ENCODE data around the gene IRF2BP1. TPM values are rescaled to one million over a fixed set of nuclear protein-coding genes. Genes with fewer than 3 reads are reported as not detected.
A peak's percentile ranks its signal among the peaks of the same experiment; 100 is the strongest.

Gene IRF2BP1
- total RNA-seq, 1 experiment from 2014 or later: 29.7 TPM

DNA sequence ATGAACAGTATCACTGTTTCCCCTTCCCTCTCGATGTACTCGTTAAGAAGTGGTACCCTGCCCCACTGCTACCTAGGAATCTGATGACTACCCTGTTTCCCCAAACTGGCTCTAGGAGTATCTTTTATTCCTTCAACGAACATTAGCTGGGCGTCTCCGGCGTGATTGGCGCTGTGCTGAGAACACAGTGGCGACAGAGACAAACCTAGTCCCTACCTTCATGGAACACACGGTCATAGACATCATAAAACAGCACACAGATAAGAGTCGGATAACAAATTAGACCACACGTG, 23.7 kb downstream of the IRF2BP1 start:
- Histone ChIP-seq H3K36me3 (ENCODE audit: insufficient read depth, low read length, poor library complexity, severe bottlenecking) (peaks cover 14% of the 10 kb centered on the region), H3K4me1 (ENCODE audit: insufficient read depth, low read length, poor library complexity, severe bottlenecking) (peaks cover 6% of the 10 kb centered on the region), H3K9me3 (ENCODE audit: low read depth, low read length, poor library complexity, severe bottlenecking) (no peaks in the 10 kb centered on the region), H3K27ac (ENCODE audit: low read depth, low read length, poor library complexity, severe bottlenecking) (peak overlapping the region; percentile 91), H3K27me3 (replicated peaks; ENCODE audit: insufficient read depth, low read depth, low read length, poor library complexity) (peaks cover 40% of the 10 kb centered on the region), H3K4me3 (ENCODE audit: low read depth, low read length, poor library complexity, severe bottlenecking) (peak overlapping the region; percentile 67)
- BruUV-seq (replicated peaks): no TSS peak
- POLR2A ChIA-PET (ENCODE audit: low non-redundant PET): interaction anchor here (0.6 kb wide), 1 partner anchor 779 kb away, joined by 5 read pairs; no protein-coding TSS in a partner anchor
- TF ChIP-seq, protein P1, sequence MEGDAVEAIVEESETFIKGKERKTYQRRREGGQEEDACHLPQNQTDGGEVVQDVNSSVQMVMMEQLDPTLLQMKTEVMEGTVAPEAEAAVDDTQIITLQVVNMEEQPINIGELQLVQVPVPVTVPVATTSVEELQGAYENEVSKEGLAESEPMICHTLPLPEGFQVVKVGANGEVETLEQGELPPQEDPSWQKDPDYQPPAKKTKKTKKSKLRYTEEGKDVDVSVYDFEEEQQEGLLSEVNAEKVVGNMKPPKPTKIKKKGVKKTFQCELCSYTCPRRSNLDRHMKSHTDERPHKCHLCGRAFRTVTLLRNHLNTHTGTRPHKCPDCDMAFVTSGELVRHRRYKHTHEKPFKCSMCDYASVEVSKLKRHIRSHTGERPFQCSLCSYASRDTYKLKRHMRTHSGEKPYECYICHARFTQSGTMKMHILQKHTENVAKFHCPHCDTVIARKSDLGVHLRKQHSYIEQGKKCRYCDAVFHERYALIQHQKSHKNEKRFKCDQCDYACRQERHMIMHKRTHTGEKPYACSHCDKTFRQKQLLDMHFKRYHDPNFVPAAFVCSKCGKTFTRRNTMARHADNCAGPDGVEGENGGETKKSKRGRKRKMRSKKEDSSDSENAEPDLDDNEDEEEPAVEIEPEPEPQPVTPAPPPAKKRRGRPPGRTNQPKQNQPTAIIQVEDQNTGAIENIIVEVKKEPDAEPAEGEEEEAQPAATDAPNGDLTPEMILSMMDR (conservative IDR thresholded peaks at IDR 0.05; ENCODE audit: low read depth, low read length): no peak
- no peak for TF ChIP-seq EZH2 (IDR thresholded peaks at IDR 0.05; ENCODE audit: borderline replicate concordance, low read depth, low read length, poor library complexity, severe bottlenecking)
- DNase-seq (ENCODE audit: low spot score): no peak
- CTCF ChIA-PET: interaction anchor here (1.9 kb wide), 1 partner anchor 45 kb away, joined by 7 read pairs; no protein-coding TSS in a partner anchor
- intact Hi-C loops (cut with micrococcal nuclease; ENCODE audit: unreplicated experiment): no loop called here

DNA sequence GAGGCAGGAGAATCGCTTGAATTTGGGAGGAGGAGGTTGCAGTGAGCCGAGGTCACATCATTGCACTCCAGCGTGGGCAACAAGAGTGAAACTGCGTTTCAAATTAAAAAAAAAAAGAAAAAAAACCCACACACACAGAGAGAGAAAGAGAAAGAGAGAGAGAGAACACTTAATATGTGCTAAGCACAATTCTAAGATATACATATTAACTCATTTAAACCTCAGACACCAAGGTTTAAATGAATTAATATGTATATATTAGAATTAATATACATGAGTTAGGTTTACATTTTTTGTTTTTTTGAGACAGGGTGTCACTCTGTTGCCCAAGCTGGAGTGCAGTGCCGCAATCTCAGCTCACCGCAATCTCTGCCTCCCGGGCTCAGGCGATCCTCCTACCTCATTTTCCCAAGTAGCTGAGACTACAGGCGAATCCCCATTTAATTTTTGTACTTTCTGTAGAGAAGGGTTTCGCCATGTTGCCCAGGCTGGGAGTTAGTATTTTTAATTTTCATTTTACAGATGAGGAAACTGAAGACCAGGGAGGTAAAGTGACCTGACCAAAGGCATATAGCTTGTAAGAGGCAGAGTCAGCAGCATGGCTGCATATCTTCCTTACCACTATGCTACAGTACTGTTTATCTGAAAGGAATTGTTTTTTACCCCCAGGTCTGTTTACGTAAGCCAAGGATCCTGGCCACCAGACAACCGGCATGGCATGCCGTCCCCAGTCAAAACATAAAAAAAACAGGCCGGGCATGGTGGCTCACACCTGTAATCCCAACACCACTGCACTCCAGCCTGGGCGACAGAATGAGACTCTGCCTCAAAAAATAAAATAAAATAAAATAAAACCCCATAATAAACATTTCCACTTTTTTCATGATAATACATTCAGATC, 25.3 kb downstream of the IRF2BP1 start:
- no TSS peak for BruUV-seq (replicated peaks)
- peaks cover 6% of the 10 kb centered on the region for H3K4me1 ChIP-seq (ENCODE audit: insufficient read depth, low read length, poor library complexity, severe bottlenecking)
- POLR2A ChIA-PET (ENCODE audit: low non-redundant PET): interaction anchor here (0.7 kb wide), 1 partner anchor 10 kb away, joined by 6 read pairs; no protein-coding TSS in a partner anchor
- H3K36me3 ChIP-seq (ENCODE audit: insufficient read depth, low read length, poor library complexity, severe bottlenecking): peaks cover 17% of the 10 kb centered on the region
- CTCF ChIA-PET: no interaction called here
- DNase-seq (ENCODE audit: low spot score): no peak
- no peak overlapping the region for H3K27ac ChIP-seq (ENCODE audit: low read depth, low read length, poor library complexity, severe bottlenecking)
- no peak overlapping the region for H3K4me3 ChIP-seq (ENCODE audit: low read depth, low read length, poor library complexity, severe bottlenecking)
- no peak for TF ChIP-seq EZH2 (IDR thresholded peaks at IDR 0.05; ENCODE audit: borderline replicate concordance, low read depth, low read length, poor library complexity, severe bottlenecking)
- TF ChIP-seq, protein P1 (conservative IDR thresholded peaks at IDR 0.05; ENCODE audit: low read depth, low read length): no peak
- intact Hi-C loops (cut with micrococcal nuclease; ENCODE audit: unreplicated experiment): no loop called here
- H3K9me3 ChIP-seq (ENCODE audit: low read depth, low read length, poor library complexity, severe bottlenecking): no peaks in the 10 kb centered on the region
- peaks cover 24% of the 10 kb centered on the region for H3K27me3 ChIP-seq (replicated peaks; ENCODE audit: insufficient read depth, low read depth, low read length, poor library complexity)

DNA sequence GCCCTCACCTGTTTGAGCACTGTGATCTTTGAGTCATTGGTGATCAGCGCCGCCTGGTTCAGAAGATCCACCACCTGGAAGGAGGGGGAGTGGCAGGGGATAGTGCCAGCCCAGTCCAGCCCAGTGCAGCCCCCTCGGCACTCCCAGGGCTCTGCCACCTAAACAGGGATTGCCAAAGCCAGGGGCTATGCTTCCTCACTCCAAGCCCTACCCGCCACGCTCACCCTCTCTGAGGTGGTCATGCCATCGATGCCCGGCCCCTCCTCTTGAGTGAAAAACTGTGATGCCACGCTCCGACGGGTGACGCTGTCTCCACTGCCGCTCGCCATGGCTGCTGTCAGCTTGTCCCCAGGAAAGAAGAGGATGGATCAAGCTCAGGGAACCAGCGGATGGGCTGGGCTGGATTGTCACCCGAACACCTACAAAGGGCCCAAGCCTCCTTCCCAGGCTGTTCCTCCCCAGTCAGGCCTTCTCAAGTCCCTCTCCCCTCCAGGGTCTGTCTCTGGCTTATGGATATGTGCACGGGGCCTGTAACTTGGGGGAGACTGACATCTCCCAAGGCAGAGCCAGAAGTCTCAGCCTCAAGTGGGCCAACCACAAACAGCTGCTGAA, 31.7 kb downstream of the IRF2BP1 start:
- no peak overlapping the region for H3K4me3 ChIP-seq (ENCODE audit: low read depth, low read length, poor library complexity, severe bottlenecking)
- H3K27me3 ChIP-seq (replicated peaks; ENCODE audit: insufficient read depth, low read depth, low read length, poor library complexity): no peaks in the 10 kb centered on the region
- intact Hi-C loops (cut with micrococcal nuclease; ENCODE audit: unreplicated experiment): no loop called here
- no peaks in the 10 kb centered on the region for H3K9me3 ChIP-seq (ENCODE audit: low read depth, low read length, poor library complexity, severe bottlenecking)
- POLR2A ChIA-PET (ENCODE audit: low non-redundant PET): no interaction called here
- DNase-seq (ENCODE audit: low spot score): no peak
- BruUV-seq (replicated peaks): no TSS peak
- no peak overlapping the region for H3K27ac ChIP-seq (ENCODE audit: low read depth, low read length, poor library complexity, severe bottlenecking)
- no peaks in the 10 kb centered on the region for H3K4me1 ChIP-seq (ENCODE audit: insufficient read depth, low read length, poor library complexity, severe bottlenecking)
- CTCF ChIA-PET: no interaction called here
- H3K36me3 ChIP-seq (ENCODE audit: insufficient read depth, low read length, poor library complexity, severe bottlenecking): peaks cover 41% of the 10 kb centered on the region
- TF ChIP-seq, protein P1 (conservative IDR thresholded peaks at IDR 0.05; ENCODE audit: low read depth, low read length): no peak
- TF ChIP-seq EZH2 (IDR thresholded peaks at IDR 0.05; ENCODE audit: borderline replicate concordance, low read depth, low read length, poor library complexity, severe bottlenecking): no peak
